DND-41 (cell line): Measurements from ENCODE around the gene HENMT1.
A peak's percentile ranks its signal among the peaks of the same experiment; 100 is the strongest.

ENCODE experiments used
- EZH2 ChIP-seq: IDR thresholded peaks from 3 replicates; pipeline ENCODE4 v1.6.1; 2012; ENCODE audit warnings: borderline replicate concordance, low read depth, mild to moderate bottlenecking, moderate library complexity, low read length, inconsistent platforms; ENCODE audit not compliant: severe bottlenecking
- TF ChIP-seq, protein P1 (sequence below): IDR thresholded peaks from 2 replicates; pipeline ENCODE4 v1.5.1; 2012; ENCODE audit warnings: borderline replicate concordance, low read length, moderate library complexity, mild to moderate bottlenecking; ENCODE audit not compliant: poor library complexity, severe bottlenecking; ENCODE audit errors: extremely low read depth

DNA sequence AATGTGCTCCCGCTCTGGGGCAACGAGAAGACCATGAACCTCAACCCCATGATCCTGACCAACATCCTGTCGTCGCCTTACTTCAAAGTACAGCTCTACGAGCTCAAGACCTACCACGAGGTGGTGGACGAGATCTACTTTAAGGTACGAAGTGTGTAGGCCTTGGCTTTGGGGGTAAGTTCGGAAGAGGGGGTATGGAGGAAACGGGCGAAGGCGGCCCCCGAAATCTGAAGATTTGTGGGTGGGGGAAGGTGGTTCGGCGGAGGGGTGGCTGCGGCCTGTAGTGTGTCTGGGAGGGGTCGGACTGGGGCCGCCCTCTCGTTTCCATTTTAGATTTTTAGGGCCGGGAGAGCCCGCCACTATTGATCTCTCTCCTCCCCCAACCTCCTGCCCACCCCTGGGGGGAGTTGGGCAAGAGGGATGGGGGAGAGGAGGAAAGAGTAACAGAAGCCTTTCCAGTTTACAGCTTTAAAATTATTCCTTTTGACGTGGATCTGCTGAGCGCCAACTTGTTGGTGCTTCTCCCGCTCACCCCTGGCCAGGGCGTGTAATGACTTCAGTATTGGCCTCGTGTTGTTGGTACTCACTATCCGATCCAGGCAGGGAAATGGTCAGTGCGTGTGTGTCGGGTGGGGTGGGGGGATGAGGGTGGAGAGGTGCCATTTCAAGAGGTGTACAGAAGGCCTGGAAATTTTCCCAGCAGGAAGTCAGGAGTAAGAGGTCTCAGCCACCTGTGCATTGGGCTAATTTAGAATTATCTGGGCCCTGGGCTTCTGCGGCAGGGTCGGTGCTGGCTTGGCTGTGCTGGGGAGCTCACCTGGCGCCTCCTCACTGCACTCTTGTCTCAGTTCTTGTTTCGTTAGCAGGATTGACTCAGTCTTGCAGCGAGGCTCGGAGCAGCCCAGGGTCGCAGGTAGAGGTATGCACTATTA lies 32.1 kb upstream of the HENMT1 start:
- TF ChIP-seq, protein P1, sequence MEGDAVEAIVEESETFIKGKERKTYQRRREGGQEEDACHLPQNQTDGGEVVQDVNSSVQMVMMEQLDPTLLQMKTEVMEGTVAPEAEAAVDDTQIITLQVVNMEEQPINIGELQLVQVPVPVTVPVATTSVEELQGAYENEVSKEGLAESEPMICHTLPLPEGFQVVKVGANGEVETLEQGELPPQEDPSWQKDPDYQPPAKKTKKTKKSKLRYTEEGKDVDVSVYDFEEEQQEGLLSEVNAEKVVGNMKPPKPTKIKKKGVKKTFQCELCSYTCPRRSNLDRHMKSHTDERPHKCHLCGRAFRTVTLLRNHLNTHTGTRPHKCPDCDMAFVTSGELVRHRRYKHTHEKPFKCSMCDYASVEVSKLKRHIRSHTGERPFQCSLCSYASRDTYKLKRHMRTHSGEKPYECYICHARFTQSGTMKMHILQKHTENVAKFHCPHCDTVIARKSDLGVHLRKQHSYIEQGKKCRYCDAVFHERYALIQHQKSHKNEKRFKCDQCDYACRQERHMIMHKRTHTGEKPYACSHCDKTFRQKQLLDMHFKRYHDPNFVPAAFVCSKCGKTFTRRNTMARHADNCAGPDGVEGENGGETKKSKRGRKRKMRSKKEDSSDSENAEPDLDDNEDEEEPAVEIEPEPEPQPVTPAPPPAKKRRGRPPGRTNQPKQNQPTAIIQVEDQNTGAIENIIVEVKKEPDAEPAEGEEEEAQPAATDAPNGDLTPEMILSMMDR: peak; percentile 70
- TF ChIP-seq EZH2: no peak
